HG02884 (cell line): Measurements from ENCODE around the gene CABP4.

Experiments used
- ATAC-seq: cut with Tn5 transposase; IDR thresholded peaks from one replicate; pipeline ENCODE4 v1.9.1; 2021; ENCODE audit warnings: mild to moderate bottlenecking, moderate library complexity; ENCODE audit not compliant: unreplicated experiment

CABP4 gene

DNA sequence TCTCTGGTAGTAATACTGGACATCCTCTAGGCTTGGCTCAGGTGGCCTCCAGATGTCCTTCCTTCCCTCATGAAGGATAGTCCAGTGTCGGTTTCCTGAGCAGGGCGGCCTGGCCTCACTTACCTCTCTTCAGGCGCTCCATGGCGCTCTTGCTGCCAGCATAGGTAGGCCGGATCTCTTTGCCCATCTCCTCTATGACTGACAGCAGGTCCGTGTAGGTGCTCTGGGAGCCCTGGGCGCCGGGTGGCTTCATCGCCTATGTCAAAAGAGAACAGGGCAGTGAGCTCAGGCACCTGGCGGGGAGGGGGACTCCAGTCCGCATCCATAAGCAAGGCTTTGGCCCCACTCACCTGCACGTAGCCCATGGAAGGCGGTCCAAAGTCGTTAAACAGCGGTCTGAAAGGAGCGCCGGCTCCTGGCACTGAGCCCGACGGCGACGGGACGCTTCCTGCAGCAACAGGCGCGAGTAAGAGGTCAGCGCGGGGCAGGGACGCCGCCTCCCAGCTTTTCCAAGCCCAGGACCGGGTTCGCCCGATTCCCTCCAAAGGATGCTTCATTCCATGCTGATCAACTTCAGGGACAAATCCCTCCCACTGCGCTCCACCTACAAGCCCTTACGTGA, 52.2 kb downstream of the CABP4 start:
- no peak for ATAC-seq

GRCh38 chr11:67507864-67508485, 52.8 kb downstream of the CABP4 start, which contains the start of gene CDK2AP2:
CDK2AP2 (minus strand) TSS chr11:67508162; CDS start chr11:67508082, 80 bp downstream.
- peak; percentile 72 for ATAC-seq

- ATAC-seq, result peak; percentile 45
These were observed 53.5 kb downstream of the CABP4 start for GRCh38 chr11:67508486-67509121.

GRCh38 chr11:67510023-67510345, 54.8 kb downstream of the CABP4 start:
- ATAC-seq, result no peak
